Stimulated activated CD8-positive, alpha-beta memory T cell treated with anti-CD3 and anti-CD28 coated beads, Interleukin-15, amount 100 ng/mL, for 48 hours (primary cell): ENCODE data around the gene CRIM1.

Experiments
- DNase-seq, 2 donors: peaks; one replicate each; pipeline ENCODE4 v3.0.0-alpha.2; 2020; ENCODE audit warnings: low read depth in 2 of 2

The CRIM1 gene

GRCh38 chr2:36394804-36395203 is 39.2 kb downstream of the CRIM1 start:
- DNase-seq, result no peak

GRCh38 chr2:36395866-36396265 is 40.3 kb downstream of the CRIM1 start:
- no peak for DNase-seq

GRCh38 chr2:36396878-36397539 is 41.4 kb downstream of the CRIM1 start:
- DNase-seq, result no peak

GRCh38 chr2:36397728-36398413 is 42.3 kb downstream of the CRIM1 start:
- DNase-seq, result no peak

GRCh38 chr2:36399050-36399449 is 43.5 kb downstream of the CRIM1 start:
- no peak for DNase-seq

- DNase-seq, result no peak
Observed at GRCh38 chr2:36403675-36404230, 48.2 kb downstream of the CRIM1 start.

- no peak for DNase-seq
Observed at GRCh38 chr2:36404318-36404717, 48.7 kb downstream of the CRIM1 start.

GRCh38 chr2:36404754-36405153 is 49.2 kb downstream of the CRIM1 start:
- no peak for DNase-seq

GRCh38 chr2:36405183-36405582 is 49.6 kb downstream of the CRIM1 start:
- no peak for DNase-seq

GRCh38 chr2:36406296-36406695 is 50.7 kb downstream of the CRIM1 start:
- DNase-seq, result no peak

GRCh38 chr2:36407413-36407812 is 51.8 kb downstream of the CRIM1 start:
- DNase-seq, result no peak

- no peak for DNase-seq
Observed at GRCh38 chr2:36408198-36408703, 52.7 kb downstream of the CRIM1 start.

GRCh38 chr2:36409335-36409734 is 53.8 kb downstream of the CRIM1 start:
- no peak for DNase-seq

GRCh38 chr2:36409935-36410334 is 54.4 kb downstream of the CRIM1 start:
- DNase-seq, result no peak

GRCh38 chr2:36410681-36411080 is 55.1 kb downstream of the CRIM1 start:
- DNase-seq, result no peak

- no peak for DNase-seq
Observed at GRCh38 chr2:36411962-36412444, 56.4 kb downstream of the CRIM1 start.

GRCh38 chr2:36413218-36413617 is 57.6 kb downstream of the CRIM1 start:
- DNase-seq, result no peak

- DNase-seq, result no peak
Observed at GRCh38 chr2:36414307-36414706, 58.7 kb downstream of the CRIM1 start.

GRCh38 chr2:36415381-36416022 is 59.9 kb downstream of the CRIM1 start:
- DNase-seq, result no peak

- DNase-seq, result no peak
Observed at GRCh38 chr2:36416370-36417165, 61.0 kb downstream of the CRIM1 start.

GRCh38 chr2:36420569-36421181 is 65.1 kb downstream of the CRIM1 start:
- no peak for DNase-seq
